T-helper 2 cell treated with Interferon-gamma antibody and Interleukin-4, amounts not matched to agents 100 ng/mL and 5 ng/mL, for 36 hours (primary cell): ENCODE measurements around the gene RNF223. TPM values are rescaled to one million over a fixed set of nuclear protein-coding genes. Genes with fewer than 3 reads are reported as not detected.
"Not testable (repeated sequence)": the region's sequence is repeated elsewhere in the genome, so short reads cannot be mapped to it uniquely, and the experiment has no call there.

Experiments used
- intact Hi-C: fragments of 100-400 bp; cut with micrococcal nuclease; formaldehyde crosslinking; loops from one replicate; pipeline ENCODE4 v1.15.1; 2023
- total RNA-seq: library from RNA; stranded (reverse); gene quantifications from 2 replicates; pipeline ENCODE4 v1.2.3, GENCODE V29; 2022

Gene RNF223
- total RNA-seq, 1 donor from 2014 or later, result not detected

DNA sequence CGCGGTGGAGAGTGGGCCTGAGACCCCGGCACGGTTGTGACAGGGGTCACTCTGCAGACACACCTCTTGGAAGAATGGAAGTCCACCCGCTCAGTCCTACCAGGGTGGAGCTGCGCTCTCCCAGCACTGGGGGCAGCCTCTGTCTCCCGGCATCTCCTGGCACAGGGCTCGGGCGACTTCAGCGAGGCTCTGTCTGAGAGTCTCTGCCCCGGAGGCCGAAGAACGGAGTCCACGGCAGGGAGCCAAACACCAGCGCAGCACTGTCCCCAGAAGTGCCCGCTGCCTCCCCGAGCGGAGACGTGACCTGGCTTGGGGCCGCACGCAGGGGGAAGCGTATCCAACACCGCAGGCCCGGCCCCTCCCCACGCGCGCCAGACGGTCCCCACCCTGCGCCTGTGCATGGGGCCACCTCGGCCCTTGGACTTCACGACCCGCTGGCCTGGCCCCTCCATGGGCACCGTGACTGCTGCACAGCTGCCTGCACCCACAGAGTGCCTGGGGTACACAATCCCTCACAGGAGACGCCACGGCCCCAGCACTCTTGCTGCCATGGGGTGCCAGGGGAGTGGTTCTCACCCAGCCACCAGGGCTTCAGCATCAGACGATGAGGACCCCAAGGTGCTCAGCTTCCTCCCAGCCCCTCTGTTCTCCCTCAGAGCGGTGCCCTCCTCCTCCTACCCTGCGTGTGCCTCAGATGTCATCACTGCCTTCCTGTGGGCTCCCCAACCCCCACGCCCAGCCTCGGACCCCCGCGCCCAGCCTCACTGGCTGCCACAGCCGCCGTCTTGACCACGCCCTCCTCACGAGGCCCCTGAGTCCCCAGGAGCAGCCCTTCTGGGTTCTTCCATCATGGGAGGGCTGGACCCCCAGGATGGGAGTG is 14.9 kb upstream of the RNF223 start:
- intact Hi-C loops, result no loop called here

DNA sequence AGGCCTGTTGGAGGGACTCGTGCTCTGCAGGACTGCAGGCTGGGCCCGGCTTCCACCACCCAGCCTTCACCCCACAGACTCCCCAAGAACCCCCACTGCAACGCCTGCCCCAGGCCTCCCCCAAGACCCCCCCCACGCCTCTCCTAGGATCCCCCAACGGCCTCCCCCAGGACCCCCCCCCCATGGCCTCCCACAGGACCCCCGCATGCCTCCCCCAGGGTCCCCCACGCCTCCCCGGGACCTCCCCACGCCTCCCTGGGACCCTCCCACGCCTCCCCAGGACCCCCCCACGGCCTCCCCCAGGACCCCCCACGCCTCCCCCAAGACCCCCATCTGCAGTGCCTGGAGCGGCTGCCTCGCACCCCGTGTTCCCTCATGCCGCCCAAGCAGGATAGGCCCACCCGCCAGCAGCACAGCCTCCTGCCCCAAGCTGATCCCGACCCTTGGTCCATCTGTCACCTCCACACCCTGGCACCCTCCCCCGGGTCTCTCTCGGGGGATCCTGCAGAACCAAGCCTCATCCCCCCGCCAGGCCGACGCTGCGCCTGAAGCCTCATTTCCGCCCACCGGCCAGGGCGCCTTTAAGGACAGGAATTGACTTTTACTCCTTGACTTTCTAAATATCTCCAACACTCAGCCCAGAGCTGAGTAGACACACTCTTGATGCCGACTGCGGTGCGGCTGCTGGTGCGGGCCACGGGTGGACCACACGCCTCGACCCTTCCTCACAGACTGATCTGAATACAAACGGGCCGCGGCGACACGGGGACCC is 14.1 kb upstream of the RNF223 start:
- intact Hi-C loops, result no loop called here

DNA sequence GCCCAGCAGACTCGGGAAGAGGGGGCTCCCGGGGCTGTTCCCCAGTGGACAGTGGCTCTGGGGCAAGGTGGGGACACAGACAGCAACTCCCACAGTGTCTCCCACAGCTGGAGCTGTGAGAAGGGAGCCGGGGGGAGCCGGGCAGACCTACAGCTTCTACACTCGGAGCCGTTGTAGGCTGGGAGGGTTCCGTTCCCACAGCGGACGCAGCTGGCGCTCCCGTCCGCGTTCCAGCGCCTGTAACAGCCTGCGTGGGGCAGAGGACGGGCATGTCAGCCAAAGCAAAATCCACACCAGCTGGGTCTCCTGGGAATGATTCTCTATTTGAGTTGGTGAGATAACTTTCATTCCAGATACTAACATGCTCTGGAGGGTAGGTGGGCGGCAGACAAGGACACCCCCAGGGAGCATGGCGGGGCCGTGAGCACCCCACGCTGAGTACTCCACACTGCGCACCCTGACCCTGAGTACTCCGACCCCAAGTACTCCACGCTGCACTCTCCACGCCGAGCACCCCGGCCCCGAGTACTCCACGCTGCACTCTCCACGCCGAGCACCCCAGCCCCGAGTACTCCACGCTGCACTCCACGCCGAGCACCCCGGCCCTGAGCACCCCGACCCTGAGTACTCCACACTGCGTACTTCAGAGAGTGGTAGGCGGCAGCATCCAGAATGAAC is 13.4 kb upstream of the RNF223 start:
- intact Hi-C loops, result no loop called here

DNA sequence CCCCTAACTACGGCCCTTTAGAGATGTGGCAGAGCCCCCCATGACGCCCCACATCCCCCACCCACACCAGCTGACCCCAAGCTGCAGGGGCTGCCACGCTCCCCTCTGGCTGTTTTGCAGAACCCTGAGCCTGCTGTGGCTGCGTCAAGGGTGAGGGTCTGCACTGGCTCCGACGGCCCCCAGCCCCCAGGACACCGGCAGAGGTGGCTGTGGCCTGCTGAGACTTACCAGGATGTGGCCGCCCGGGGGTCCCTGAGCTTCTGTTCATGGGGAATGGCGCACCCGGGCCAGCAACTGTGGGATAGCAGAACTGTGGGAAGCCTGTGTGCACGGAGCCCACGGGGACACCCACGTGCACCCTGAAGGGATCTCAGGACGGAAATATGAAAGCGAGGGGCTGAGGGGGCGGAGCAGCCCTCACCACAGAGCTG is 12.8 kb upstream of the RNF223 start:
- intact Hi-C loops, result no loop called here

DNA sequence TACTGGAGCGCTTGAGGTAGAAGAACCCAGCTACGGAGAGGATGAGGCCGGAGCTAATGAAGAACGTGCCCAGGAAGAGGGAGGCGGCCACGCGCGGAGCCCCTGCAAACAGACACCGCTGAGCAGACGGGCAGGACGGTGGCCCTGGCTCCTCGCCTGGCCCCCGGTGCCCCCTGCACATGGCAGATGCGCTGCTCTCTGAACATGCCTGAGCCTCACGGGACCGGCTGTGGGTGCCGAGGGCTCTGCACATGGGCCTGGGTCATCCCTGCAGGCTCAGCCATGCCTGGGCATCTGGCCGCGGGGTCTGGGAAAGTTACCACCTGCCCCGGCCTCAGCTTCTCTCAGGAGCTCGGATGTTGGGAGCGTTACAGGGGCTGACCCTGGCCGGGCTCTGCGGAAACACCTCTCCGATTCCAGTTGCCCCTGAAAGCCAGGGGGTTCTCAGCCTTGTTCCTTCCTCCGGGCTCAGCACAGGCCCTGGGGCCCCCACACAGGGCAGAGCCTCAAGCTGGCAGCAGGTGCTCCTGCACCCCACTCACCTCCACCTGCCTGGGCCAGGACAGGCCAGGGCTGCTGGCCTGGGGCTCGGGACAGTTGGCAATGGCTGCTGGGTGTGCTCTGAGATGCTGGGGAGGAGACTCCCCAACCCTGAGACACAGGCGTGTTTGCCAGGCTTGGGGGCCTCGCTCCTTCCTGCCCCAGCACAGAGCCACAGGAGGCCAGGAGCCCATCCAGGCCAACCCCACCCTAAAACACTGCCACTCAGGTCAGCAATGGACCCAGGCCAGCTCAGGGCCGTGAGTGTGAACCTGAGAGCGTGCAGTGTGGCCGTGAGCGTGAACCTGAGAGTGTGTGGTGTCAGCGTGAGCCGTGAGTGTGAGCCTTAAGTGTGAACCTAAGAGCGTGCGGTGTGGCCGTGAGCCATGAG is 12.1 kb upstream of the RNF223 start:
- intact Hi-C loops, result no loop called here

DNA sequence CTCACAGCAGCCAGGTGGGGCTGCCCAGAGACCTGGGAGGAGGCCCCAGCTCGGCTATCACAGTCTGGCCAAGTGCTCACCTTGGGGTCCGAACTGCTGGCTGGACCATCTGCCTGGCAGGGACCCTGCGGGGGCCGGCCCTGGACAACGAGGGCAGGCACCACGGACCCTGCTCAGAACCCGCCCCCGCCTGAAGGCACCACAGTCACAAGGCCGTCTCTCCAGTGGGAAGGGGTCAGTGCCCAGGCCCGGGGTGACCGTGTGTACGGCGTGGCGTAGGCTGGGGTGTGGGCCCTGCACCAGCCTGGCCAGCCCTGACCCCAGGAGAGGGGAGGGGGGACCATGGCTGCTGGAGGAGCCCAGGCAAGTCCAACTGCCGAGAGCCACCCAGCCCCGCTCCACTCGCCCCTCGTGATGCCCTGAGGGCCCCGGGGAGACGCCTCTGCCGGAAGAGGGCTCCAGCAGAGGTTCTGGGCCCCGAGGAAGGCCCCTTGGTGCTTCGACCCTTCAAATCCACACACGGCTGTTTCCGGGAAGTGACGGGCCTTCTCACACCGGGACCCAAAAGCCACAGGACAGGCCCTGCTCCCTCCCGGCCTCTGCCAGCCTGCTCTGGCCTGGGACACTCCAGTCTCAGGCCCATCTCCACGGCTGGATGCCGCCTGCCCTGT is 11.2 kb upstream of the RNF223 start:
- intact Hi-C loops, result no loop called here

DNA sequence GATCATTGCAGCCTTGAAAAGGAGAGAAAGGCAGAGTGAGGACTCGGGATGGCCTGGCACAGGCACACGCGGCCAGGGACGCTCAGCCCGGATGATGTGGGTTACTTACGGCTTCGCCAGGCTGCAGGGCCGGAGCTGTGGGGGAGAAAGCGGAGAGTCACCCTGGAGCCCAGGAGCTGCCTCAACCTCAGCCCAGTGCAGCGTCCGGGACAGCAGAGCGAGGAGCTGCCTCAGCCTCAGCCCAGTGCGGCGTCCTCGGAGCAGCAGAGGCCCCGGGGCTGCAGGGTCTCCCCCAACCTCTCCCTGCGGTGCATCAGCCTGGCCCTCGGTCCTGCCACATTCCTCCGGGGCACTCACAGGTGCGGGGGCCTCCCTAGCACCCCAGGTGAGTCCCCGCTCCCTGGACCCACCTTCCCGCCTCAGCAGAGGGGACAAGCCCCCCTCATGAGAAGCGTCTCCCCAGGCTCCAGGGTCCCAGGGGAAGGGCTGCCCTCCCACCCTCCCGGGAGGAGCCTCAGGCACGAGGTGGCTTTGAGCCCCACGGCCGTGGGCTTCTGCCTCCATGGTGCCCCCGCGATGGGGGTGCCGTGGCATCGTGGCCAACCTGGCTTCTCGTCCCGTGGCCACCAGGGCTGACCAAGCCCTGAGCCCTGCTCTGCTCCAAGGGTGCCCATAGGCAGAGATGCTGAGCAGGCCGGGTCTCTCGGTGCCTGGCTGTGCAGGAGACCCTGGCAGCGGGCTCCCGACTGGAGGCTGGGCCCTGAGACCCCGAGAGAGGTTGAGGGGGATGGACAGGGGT is 10.5 kb upstream of the RNF223 start:
- intact Hi-C loops, result no loop called here

DNA sequence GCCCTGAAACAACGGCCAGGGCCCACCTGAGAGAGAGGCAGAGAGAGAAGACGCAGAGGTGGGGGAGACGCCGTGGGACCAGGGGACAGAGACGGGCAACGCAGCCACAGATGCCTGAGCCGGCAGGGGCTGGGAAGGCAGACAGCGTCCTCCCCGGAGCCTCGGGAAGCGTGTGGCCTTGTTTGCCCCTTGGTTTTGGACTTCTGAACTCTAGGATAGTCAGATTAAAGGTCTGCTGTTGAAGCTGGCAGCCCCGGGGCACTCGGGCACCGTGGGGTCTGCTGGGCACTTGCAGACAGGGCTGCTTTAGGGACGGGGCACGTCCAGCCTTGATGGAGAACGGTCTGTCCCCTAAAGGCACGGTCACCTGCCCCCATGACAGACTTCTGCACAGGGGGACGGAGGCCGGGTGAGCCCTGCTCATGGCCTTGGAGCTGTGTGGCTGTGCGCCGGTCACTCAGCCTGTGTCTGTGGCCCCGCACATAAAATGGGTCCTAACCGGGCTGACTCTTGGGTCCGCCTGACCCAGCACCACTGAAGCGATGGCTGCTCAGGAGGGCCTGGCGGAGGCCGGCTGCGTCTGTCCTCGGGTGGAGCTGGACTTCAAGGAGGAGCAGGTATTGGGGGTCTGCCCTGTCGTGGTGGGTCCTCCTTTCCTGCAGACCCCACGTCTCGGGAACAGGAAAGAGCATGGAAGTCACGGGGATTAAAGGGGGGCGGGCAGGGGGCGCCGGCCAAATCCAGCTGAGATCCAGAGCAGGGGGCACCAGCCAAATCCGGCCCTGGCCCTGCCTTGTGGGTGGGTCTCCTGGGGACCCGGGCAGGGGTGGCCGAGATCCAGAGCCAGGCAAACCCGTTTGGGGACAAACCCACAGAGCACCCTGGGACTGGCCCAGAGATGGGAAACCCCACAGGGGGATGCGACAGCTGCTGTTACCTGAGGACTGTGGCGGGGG is 9.6 kb upstream of the RNF223 start:
- intact Hi-C loops, result no loop called here

DNA sequence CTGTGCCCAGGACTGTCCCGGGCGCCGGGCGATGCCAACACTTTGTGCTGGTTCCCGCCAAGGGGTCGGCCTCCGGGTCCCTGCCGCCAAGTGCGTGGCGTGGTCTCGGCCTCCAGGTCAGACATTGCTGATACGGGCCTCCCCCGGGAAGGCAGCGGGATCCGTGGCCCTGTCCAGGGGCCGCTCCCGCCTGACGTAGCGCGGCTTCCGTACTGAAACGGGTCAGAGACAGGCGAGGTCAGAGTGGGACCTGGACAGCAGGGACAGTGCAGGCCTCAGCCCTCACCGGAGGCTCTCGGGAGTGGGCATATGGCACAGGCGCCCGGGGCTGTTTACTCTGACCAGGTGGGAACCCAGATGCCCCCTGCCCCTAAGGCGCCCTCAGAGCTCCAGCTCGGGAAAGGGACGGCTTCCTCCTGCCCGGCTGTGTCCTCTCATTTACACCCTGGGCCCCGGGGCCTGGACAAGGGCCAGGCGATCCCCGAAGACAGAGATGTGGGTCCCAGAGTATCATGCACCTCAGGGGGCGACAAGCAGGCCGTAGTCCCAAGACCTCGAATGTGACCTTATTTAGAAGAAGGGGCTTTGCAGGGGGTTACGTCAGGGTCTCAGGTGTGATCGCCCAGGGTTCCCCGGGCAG is 8.8 kb upstream of the RNF223 start:
- intact Hi-C loops, result no loop called here

DNA sequence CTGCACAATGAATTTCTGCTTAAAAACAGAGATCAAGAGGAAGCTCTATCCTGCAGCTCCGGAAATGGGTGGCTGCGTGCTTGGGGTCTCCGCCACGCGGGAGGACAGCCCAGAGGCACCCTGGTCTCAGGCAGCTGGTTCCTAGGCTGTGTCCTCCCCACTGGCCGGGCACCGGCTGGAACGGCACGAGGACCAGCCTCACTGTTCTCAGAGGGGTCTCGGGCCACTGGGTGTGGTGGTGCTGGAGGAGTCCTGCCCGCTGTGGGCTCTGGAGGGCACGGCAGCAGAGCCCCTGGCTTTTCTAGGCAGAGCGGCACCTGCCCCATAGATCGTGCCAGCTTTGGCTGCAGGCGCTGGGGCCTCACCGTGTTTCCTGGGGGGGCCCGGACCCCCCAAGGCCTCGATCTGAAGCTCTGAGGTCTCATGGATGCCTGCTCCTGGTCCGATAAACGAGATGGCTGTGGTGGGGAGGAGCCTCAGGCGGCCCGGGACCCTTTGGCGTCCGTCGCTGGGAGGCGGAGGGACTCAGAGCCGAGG is 8.2 kb upstream of the RNF223 start:
- intact Hi-C loops, result no loop called here

DNA sequence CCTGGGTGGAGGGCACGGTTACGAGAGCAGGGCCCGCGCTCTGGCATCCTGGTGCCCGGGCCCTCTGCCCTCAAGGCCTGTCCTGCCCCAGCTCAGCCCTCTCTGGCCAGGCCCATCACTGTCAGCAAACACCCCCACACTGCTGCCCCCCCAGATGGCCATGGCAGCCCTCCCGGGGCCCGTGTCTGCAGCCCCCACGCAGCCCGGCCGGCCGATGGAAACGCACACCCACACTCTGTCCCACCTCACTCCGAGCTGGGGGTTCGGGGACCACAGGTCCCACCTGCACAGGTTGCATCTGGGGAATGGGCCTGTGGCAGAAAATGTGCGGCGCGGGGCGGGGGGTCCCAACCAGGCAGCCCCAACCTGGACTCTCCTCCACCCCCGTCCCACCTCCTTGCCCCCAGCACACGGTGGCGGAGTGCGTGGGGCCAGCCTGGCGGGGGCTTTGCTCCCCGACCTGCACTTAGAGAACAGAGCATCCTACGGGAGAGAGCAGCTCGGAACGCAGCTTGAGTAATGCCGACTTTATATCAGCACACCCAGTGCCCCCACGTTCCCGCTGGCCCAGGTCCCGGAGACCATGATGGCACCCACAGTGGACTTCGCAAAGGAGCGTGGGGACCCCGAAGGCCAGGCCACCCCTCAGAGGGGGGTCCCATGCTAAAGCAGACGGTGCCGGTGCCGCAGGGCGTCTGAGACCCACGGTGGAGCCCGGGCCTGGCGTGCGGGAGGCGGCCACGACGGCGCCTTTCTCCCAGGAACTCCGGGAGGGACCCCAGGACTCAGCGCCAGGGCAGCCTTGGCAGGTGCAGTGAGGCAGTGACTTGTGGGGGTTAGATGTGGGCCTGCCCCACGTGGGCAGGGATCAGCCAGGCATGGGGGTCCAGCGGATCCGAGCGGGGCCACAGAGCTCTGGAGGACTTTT is 7.5 kb upstream of the RNF223 start:
- intact Hi-C loops, result no loop called here

DNA sequence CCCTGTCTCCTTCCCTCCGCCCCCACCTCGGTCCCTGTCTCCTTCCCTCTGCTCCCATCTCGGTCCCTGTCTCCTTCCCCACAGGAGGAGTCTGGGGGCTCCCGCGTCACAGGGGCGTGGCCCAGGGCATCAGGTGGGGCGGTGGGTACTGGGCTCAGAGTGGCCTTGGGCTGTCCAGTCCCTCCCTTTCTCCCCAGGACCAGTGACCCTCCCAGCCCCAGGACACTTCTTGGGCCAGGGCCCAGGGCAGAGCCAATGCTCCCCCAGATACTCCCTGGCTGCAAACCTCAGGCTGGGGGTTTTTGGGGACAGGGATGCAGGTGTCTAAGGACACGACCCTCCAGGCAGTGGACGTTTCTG is 6.8 kb upstream of the RNF223 start:
- intact Hi-C loops, result no loop called here

DNA sequence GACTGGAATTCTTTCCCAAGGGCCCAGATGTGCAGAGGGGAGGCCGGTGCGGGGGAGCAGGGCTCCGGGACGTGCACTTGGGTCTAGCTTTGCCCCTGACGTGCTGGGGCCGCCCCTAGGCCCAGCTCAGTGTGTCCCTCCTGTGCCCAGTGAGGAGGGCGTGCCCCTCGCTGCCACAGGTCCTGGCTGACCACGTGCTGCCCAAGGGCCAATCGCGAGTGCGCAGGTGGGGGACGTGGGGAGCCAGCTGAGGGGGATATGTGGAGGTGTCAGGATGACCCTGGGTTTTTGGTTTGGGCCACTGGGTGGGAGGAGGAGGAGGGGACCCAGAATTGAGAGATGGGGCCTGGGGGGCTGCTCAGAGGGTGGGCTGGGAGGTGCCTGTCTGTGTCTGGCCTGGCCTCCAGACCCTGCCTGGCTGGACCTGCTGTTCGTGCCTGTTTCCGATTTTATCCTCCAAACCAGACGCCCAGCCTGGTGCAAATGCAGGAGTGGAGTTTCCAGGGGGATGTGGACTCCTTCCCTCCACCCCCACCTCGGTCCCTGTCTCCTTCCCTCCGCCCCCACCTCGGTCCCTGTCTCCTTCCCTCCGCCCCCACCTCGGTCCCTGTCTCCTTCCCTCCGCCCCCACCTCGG is 6.1 kb upstream of the RNF223 start:
- intact Hi-C loops, result no loop called here

DNA sequence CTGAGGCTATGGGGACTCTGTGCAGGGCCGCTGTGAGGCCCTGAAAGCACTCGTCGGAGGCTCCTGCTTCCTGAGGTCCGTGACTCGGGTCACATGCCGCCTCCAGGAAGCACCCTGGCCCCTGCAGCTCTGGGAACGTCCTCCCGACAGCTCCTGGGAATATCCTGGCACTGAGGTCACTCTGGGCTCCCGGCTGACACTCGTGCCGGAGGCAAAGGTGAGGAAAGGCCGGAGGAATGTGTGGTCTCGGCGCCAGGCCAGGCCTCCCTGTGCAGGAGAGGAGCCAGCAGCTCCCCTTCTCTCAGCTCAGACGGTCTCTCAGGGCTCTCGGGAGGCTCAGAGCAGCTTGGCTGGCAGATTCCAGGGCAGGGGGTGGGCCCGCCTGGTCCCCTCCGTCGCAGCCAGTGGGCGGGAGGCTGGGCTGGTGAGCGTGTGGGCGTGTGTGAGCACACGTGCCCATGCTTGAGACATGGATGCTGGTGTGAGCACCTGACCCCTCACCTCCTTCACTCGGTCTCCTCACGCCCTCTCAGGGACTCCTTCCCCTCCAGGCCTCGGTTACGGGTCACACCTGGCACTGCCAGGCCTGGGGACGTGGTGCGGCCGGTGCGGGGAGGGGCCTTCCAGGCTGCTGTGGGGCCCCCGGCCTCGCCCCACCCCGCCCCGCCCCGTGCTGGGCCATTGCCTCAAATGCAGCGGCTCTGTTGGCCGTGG is 5.5 kb upstream of the RNF223 start:
- intact Hi-C loops, result no loop called here

DNA sequence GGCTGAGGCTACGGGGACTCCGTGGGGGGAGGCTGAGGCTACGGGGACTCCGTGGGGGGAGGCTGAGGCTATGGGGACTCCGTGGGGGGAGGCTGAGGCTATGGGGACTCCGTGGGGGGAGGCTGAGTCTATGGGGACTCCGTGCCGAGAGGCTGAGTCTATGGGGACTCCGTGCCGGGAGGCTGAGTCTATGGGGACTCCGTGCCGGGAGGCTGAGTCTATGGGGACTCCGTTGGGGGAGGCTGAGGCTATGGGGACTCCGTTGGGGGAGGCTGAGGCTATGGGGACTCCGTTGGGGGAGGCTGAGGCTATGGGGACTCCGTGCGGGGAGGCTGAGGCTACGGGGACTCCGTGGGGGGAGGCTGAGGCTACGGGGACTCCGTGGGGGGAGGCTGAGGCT is 3.3 kb upstream of the RNF223 start:
- intact Hi-C loops, result not testable (repeated sequence)
